H9 (cell line): ENCODE data around the gene SLC29A1. TPM values are rescaled to one million over a fixed set of nuclear protein-coding genes. Genes with fewer than 3 reads are reported as not detected.

Experiments used
- DNase-seq: peaks from one replicate; pipeline ENCODE4 v3.0.0-alpha.2; 2017
- H2AFZ ChIP-seq: one replicate; pipeline ENCODE4 v1.6.1; 2013; ENCODE audit warnings: mild to moderate bottlenecking, low read length, control low read depth, moderate library complexity
- H2AK5ac ChIP-seq: 2 replicates; pipeline ENCODE4 v1.6.1; 2013; ENCODE audit warnings: low read length, control low read depth, mixed read lengths; ENCODE audit not compliant: insufficient read length
- H2BK120ac ChIP-seq: one replicate; pipeline ENCODE4 v1.6.1; 2013; ENCODE audit warnings: low read depth, mild to moderate bottlenecking, low read length, control low read depth, inconsistent platforms; ENCODE audit not compliant: poor library complexity, severe bottlenecking
- H2BK12ac ChIP-seq: 2 replicates; pipeline ENCODE4 v1.6.1; 2013; ENCODE audit warnings: low read length, control low read depth, mixed read lengths, low read depth; ENCODE audit not compliant: insufficient read length
- H2BK15ac ChIP-seq: 2 replicates; pipeline ENCODE4 v1.6.1; 2013; ENCODE audit warnings: low read depth, low read length, control low read depth
- H2BK20ac ChIP-seq: one replicate; pipeline ENCODE4 v1.6.1; 2013; ENCODE audit warnings: low read depth, mild to moderate bottlenecking, low read length, control low read depth, inconsistent platforms; ENCODE audit not compliant: poor library complexity, severe bottlenecking
- H2BK5ac ChIP-seq: 2 replicates; pipeline ENCODE4 v1.6.1; 2013; ENCODE audit warnings: low read length, control low read depth, mixed read lengths; ENCODE audit not compliant: insufficient read length
- H3K14ac ChIP-seq: 2 replicates; pipeline ENCODE4 v1.6.1; 2013; ENCODE audit warnings: low read length, control low read depth; ENCODE audit not compliant: insufficient read depth
- H3K18ac ChIP-seq: 2 replicates; pipeline ENCODE4 v1.6.1; 2013; ENCODE audit warnings: low read depth, mild to moderate bottlenecking, mixed read lengths, low read length, control low read depth; ENCODE audit not compliant: insufficient read length
- H3K23ac ChIP-seq: 2 replicates; pipeline ENCODE4 v1.6.1; 2013; ENCODE audit warnings: low read length, control low read depth, mixed read lengths, low read depth; ENCODE audit not compliant: insufficient read length
- H3K23me2 ChIP-seq: 2 replicates; pipeline ENCODE4 v1.6.1; 2013; ENCODE audit warnings: low read depth, mild to moderate bottlenecking, mixed read lengths, low read length, control low read depth; ENCODE audit not compliant: insufficient read length, poor library complexity, severe bottlenecking
- H3K27ac ChIP-seq: 2 replicates; pipeline ENCODE4 v1.5.1; 2013; ENCODE audit warnings: low read length, control low read depth, mixed read lengths, low read depth; ENCODE audit not compliant: insufficient read length
- H3K27me3 ChIP-seq: 2 replicates; pipeline ENCODE4 v1.6.1; 2013; ENCODE audit warnings: low read length, control low read depth, inconsistent platforms; ENCODE audit not compliant: insufficient read depth
- H3K4ac ChIP-seq: 2 replicates; pipeline ENCODE4 v1.6.1; 2013; ENCODE audit warnings: low read depth, mild to moderate bottlenecking, control low read depth, inconsistent platforms, low read length, moderate library complexity
- H3K4me1 ChIP-seq: 2 replicates; pipeline ENCODE4 v1.6.1; 2013; ENCODE audit warnings: low read length, control low read depth, inconsistent platforms; ENCODE audit not compliant: insufficient read depth
- H3K4me2 ChIP-seq: 2 replicates; pipeline ENCODE4 v1.6.1; 2013; ENCODE audit warnings: low read length, control low read depth, mixed read lengths; ENCODE audit not compliant: insufficient read length, insufficient read depth
- H3K56ac ChIP-seq: 2 replicates; pipeline ENCODE4 v1.6.1; 2013; ENCODE audit warnings: low read depth, mild to moderate bottlenecking, mixed read lengths, low read length, control low read depth; ENCODE audit not compliant: insufficient read length
- H3K79me1 ChIP-seq: 2 replicates; pipeline ENCODE4 v1.6.1; 2013; ENCODE audit warnings: low read depth, mild to moderate bottlenecking, moderate library complexity, low read length, control low read depth, inconsistent platforms; ENCODE audit not compliant: insufficient read depth, poor library complexity, severe bottlenecking
- H3K79me2 ChIP-seq: 2 replicates; pipeline ENCODE4 v1.6.1; 2013; ENCODE audit warnings: low read length, control low read depth, inconsistent platforms; ENCODE audit not compliant: insufficient read depth
- H3K9ac ChIP-seq: 2 replicates; pipeline ENCODE4 v1.6.1; 2013; ENCODE audit warnings: low read length, control low read depth, mixed read lengths; ENCODE audit not compliant: insufficient read length; ENCODE audit errors: extremely low read depth
- H3K9me3 ChIP-seq: one replicate; pipeline ENCODE4 v1.6.1; 2013; ENCODE audit warnings: low read depth, low read length, inconsistent platforms; ENCODE audit not compliant: control insufficient read depth
- H3T11ph ChIP-seq: one replicate; pipeline ENCODE4 v1.6.1; 2013; ENCODE audit warnings: mild to moderate bottlenecking, low read length, control low read depth, inconsistent platforms
- H4K20me1 ChIP-seq: one replicate; pipeline ENCODE4 v1.6.1; 2013; ENCODE audit not compliant: control insufficient read depth, insufficient read length, insufficient read depth
- H4K5ac ChIP-seq: 2 replicates; pipeline ENCODE4 v1.6.1; 2013; ENCODE audit warnings: low read depth, mild to moderate bottlenecking, mixed read lengths, low read length, control low read depth; ENCODE audit not compliant: insufficient read length
- H4K8ac ChIP-seq: replicated peaks from 2 replicates; pipeline ENCODE4 v1.6.1; 2013; ENCODE audit warnings: low read length, control low read depth, mixed read lengths, low read depth; ENCODE audit not compliant: insufficient read length
- H4K91ac ChIP-seq: 2 replicates; pipeline ENCODE4 v1.6.1; 2013; ENCODE audit warnings: low read depth, mild to moderate bottlenecking, moderate library complexity, mixed read lengths, low read length, control low read depth; ENCODE audit not compliant: insufficient read length
- H3K27ac Mint-ChIP-seq, 3 experiments: 2 replicates in 2 of 3; 3 replicates in 1 of 3; pipeline ENCODE4 v1.8.0; 2020 to 2021; ENCODE audit warnings: mixed read lengths in 3 of 3, mild to moderate bottlenecking in 1 of 3, moderate library complexity in 1 of 3
- H3K27me3 Mint-ChIP-seq: 2 replicates; pipeline ENCODE4 v1.8.0; 2021; ENCODE audit warnings: low read depth, mild to moderate bottlenecking, moderate library complexity, mixed read lengths
- H3K36me3 Mint-ChIP-seq, 3 experiments: 2 replicates in 2 of 3; 3 replicates in 1 of 3; pipeline ENCODE4 v1.8.0; 2020 to 2021; ENCODE audit warnings: low read depth in 3 of 3, mixed read lengths in 3 of 3; ENCODE audit not compliant: insufficient read depth in 1 of 3
- H3K4me1 Mint-ChIP-seq, 2 experiments: 2 replicates each; pipeline ENCODE4 v1.8.0; 2020; ENCODE audit warnings: mixed read lengths in 2 of 2
- H3K4me3 Mint-ChIP-seq, 2 experiments: 2 replicates in 1 of 2; 3 replicates in 1 of 2; pipeline ENCODE4 v1.8.0; 2020 to 2021; ENCODE audit warnings: mild to moderate bottlenecking in 2 of 2, mixed read lengths in 2 of 2, moderate library complexity in 1 of 2
- H3K9me3 Mint-ChIP-seq, 2 experiments: 2 replicates in 1 of 2; 3 replicates in 1 of 2; pipeline ENCODE4 v1.8.0; 2020; ENCODE audit warnings: mild to moderate bottlenecking in 2 of 2, mixed read lengths in 2 of 2, moderate library complexity in 1 of 2
- WGBS: extraction: QIAGEN DNeasy Blood & Tissue Kit; methylation state at CpG from one replicate; pipeline ENCODE4 v1.1.7; 2013; ENCODE audit warnings: missing lambda C conversion rate, low lambda C conversion rate, mixed read lengths; ENCODE audit not compliant: insufficient read length; ENCODE audit errors: extremely low coverage; 5-methylcytosine and 5-hydroxymethylcytosine counted together
- total RNA-seq: library from RNA; stranded (reverse); gene quantifications from 2 replicates; pipeline ENCODE4 v1.2.1, GENCODE V29; 2021
- TF ChIP-seq, protein P1 (sequence below): fragments of 200-600 bp; sonication (generic); conservative IDR thresholded peaks from 3 replicates; pipeline ENCODE4 v1.8.0; 2021; ENCODE audit warnings: antibody characterized with exemption, mild to moderate bottlenecking

The SLC29A1 gene
- total RNA-seq, 1 experiment from 2014 or later: 124 TPM

DNA sequence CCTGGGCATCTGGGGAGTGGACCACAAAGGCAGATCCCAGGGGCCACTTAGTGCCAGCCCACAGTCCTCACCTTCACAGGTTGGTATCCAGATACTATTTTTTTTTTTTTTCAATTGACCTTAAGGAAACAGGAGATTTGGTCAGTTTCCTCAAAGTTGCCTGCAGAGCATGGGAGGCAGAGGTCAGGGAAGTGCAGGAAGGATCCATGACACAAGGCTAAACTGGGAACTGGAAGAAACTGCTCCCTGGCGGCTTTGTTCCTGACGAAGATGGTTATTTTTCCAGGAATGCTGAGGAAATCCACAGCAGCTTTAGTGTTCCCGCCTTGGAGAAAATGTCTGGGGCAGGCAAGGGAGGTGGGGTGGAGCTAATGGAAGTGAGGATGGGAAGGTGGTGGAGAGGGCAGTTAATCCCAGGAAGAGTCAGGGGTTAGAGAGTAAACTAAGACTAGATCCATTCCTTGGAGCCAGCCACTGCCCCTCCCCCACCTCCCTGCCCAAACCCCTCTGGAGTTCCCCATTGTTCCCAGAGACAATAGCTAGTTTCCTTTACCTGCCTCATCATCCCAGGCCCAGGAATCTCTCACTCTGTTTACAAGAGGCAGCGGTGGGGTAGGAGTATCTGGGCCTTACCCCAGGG lies 20.9 kb upstream of the SLC29A1 start:
- Histone ChIP-seq H2AFZ (peak overlapping the region; percentile 80), H3K27me3 (no peaks in the 10 kb centered on the region), H2BK20ac (no peak overlapping the region), H3K4me1 (peaks cover 22% of the 10 kb centered on the region), H2BK15ac (no peak overlapping the region), H2AK5ac (peak overlapping the region; percentile 57), H3K4ac (peak overlapping the region; percentile 15; the same call in 1 of the 2 replicates), H3K14ac (peak overlapping the region; percentile 94), H3K9me3 (no peaks in the 10 kb centered on the region), H2BK5ac (peak overlapping the region; percentile 75), H3T11ph (peak overlapping the region; percentile 61), H3K79me2 (no peaks in the 10 kb centered on the region), H2BK12ac (peak overlapping the region; percentile 91), H4K5ac (peak overlapping the region; percentile 74), H3K27ac (peak overlapping the region; percentile 74), H3K9ac (no peak overlapping the region), H4K91ac (peak overlapping the region; percentile 67), H3K79me1 (no peaks in the 10 kb centered on the region), H4K20me1 (peaks cover 3% of the 10 kb centered on the region), H3K18ac (peak overlapping the region; percentile 97), H2BK120ac (no peak overlapping the region), H3K56ac (no peak overlapping the region), H3K4me2 (peak overlapping the region; percentile 5), H3K23ac (no peak overlapping the region), H4K8ac (peak overlapping the region; percentile 30), H3K23me2 (no peaks in the 10 kb centered on the region)
- Mint-ChIP-seq H3K4me1 (peaks cover 58 to 60% of the 10 kb centered on the region in 2 experiments), H3K36me3 (no peaks in the 10 kb centered on the region; a peak in 1 of 7 replicates), H3K27ac (peak overlapping the region; percentile 97 to 100 (median 99)), H3K4me3 (peak overlapping the region; percentile 43; a peak in 2 of 5 replicates), H3K9me3 (no peaks in the 10 kb centered on the region), H3K27me3 (no peaks in the 10 kb centered on the region)
- TF ChIP-seq, protein P1, sequence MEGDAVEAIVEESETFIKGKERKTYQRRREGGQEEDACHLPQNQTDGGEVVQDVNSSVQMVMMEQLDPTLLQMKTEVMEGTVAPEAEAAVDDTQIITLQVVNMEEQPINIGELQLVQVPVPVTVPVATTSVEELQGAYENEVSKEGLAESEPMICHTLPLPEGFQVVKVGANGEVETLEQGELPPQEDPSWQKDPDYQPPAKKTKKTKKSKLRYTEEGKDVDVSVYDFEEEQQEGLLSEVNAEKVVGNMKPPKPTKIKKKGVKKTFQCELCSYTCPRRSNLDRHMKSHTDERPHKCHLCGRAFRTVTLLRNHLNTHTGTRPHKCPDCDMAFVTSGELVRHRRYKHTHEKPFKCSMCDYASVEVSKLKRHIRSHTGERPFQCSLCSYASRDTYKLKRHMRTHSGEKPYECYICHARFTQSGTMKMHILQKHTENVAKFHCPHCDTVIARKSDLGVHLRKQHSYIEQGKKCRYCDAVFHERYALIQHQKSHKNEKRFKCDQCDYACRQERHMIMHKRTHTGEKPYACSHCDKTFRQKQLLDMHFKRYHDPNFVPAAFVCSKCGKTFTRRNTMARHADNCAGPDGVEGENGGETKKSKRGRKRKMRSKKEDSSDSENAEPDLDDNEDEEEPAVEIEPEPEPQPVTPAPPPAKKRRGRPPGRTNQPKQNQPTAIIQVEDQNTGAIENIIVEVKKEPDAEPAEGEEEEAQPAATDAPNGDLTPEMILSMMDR: no peak
- peak; percentile 85 for DNase-seq
- no CpG with 5 or more reads among the region's 4 CpGs for WGBS
